ENCODE data around the gene SNCAIP.

DNA sequence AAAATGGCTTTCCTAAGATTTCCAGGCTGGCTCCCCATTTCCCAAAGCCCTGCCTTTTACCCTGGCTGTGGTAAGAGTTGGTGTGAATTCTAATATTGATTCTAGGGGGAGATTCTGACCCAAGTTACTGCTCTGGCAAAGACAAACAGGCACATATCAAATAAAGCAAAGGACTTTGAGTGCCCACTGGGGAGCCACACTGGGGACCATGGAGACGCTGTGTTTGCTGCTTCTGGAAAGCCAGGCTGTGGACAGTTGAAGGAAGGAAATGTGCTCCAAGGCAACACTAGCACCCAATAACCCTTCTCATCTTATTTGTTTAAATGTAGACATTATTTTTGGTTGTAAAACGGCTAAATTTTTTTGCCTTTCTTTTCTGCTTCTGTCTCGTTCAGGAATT, 78.7 kb downstream of the SNCAIP start:
- no peak for TF ChIP-seq EZH2 (IDR thresholded peaks at IDR 0.05; ENCODE audit: insufficient read depth, poor library complexity, severe bottlenecking)
- no peak for TF ChIP-seq EZH2phosphoT487 (IDR thresholded peaks at IDR 0.05; ENCODE audit: insufficient read depth, low read depth)

Data from GM23248 (cell line).